ENCODE data around the gene BUD31.

GRCh38 chr7:99386584-99387238 is 22.1 kb upstream of the BUD31 start:
- TF ChIP-seq, protein P1, sequence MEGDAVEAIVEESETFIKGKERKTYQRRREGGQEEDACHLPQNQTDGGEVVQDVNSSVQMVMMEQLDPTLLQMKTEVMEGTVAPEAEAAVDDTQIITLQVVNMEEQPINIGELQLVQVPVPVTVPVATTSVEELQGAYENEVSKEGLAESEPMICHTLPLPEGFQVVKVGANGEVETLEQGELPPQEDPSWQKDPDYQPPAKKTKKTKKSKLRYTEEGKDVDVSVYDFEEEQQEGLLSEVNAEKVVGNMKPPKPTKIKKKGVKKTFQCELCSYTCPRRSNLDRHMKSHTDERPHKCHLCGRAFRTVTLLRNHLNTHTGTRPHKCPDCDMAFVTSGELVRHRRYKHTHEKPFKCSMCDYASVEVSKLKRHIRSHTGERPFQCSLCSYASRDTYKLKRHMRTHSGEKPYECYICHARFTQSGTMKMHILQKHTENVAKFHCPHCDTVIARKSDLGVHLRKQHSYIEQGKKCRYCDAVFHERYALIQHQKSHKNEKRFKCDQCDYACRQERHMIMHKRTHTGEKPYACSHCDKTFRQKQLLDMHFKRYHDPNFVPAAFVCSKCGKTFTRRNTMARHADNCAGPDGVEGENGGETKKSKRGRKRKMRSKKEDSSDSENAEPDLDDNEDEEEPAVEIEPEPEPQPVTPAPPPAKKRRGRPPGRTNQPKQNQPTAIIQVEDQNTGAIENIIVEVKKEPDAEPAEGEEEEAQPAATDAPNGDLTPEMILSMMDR (IDR thresholded peaks at IDR 0.05; ENCODE audit: insufficient read depth, low read depth, low read length) = peak; percentile 15
- TF ChIP-seq EZH2 (IDR thresholded peaks at IDR 0.05; ENCODE audit: insufficient read depth, low read length) = no peak

Data from astrocyte (in vitro differentiated cells and primary cell).